ENCODE results near the gene DOK7. TPM values are rescaled to one million over a fixed set of nuclear protein-coding genes. Genes with fewer than 3 reads are reported as not detected.

DOK7 gene
- total and polyA plus RNA-seq, 8 donors, result 0.37 to 8.1 (median 4.3) TPM; not detected in 1

DNA sequence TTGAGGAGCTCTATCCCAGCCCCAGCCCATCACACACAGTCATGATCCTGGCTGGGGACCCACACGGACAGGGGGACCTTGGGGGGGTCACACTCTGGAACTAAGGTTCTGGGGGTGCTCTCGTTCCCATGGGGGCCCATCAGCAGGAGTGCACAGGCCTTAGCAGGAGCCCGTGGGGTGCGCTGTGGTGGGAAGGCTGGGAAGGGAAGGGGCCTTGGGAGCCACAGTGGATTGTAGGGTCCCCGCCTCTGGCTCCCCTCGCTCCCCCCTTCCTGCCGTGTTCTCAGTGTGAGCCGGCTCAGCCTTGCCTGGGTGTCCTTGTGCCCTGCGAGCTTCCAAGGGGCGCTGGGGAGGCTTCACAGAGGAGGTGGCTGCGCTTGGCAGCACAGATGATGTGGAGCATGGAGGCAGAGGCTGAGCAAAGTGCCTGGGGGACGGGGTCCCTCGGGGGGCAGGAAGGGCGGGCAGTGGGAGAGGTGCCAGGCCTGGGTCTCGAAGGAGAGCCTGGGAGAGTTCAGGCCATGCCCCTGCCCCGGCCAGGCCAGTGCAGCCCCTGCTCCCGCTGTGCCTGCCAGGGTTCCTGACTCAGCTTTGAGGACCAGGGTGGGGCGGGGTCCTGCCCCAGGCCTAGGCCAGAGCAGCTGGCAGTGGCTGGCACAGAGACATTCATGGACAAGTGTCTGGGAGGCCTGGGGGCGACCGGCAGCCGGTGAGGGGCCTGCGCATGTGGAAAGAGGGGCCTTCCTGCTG is 26.9 kb upstream of the DOK7 start:
- Histone ChIP-seq H3K4me3 (no peak overlapping the region), H3K27me3 (no peaks in the 10 kb centered on the region), H3K4me1 (peaks cover 0 to 13% (median 7%) of the 10 kb centered on the region in 4 donors), H3K9me3 (no peaks in the 10 kb centered on the region), H3K36me3 (peaks cover 0 to 25% (median 14%) of the 10 kb centered on the region in 4 donors), H3K27ac (peak overlapping the region in 1 of 5 donors; percentile 50)
- no peak for DNase-seq
- WGBS, 5 donors, result 80 to 87% (median 83%) methylated on average over 17 to 22 of the region's 22 CpGs
- intact Hi-C loops (cut with DNase I; ENCODE audit: low total_unique reads), result no loop called here
- TF ChIP-seq EP300 (IDR thresholded peaks at IDR 0.05) (no peak), POLR2AphosphoS5 (IDR thresholded peaks at IDR 0.05) (no peak), POLR2A (IDR thresholded peaks at IDR 0.05) (no peak)
- TF ChIP-seq, protein P1, sequence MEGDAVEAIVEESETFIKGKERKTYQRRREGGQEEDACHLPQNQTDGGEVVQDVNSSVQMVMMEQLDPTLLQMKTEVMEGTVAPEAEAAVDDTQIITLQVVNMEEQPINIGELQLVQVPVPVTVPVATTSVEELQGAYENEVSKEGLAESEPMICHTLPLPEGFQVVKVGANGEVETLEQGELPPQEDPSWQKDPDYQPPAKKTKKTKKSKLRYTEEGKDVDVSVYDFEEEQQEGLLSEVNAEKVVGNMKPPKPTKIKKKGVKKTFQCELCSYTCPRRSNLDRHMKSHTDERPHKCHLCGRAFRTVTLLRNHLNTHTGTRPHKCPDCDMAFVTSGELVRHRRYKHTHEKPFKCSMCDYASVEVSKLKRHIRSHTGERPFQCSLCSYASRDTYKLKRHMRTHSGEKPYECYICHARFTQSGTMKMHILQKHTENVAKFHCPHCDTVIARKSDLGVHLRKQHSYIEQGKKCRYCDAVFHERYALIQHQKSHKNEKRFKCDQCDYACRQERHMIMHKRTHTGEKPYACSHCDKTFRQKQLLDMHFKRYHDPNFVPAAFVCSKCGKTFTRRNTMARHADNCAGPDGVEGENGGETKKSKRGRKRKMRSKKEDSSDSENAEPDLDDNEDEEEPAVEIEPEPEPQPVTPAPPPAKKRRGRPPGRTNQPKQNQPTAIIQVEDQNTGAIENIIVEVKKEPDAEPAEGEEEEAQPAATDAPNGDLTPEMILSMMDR (IDR thresholded peaks at IDR 0.05), result no peak

DNA sequence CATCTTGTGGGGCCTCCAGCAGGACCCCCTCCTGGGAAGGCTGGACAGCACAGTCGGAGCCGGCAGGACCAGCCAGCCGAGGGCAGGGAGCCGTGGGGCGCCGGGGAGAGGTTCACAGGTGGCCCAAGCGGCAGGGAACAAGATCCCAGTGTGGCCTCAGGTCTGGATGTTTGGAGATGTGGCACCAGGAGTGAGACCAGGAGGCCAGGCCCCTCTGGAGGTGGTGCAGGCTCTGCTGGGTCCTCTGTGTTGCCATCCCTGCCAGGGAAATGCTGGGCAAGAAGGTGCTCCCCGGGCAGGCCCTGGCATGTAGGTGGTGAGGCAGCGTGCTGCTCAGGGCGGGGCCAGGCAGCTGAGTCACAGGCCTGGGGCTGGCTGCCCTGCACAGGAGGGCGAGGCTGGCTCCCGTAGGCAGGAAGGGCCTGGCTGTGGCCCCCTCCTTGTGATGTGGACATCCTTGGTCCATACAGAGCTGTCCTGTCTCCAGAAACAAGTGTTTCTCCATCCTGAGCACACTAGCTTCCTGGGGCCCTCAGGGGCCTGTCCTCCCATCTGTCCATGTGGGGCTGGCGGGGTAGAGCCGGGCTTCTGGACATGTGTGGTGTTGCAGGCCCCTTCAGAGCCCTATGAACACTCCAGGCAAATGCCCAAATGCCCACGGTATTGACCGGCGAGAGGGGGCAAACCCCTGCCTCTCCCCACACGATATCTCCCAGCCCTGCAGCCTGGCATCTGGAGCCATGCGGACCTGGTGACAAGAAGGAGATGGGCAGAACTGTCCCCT is 26.1 kb upstream of the DOK7 start:
- peak overlapping the region in 1 of 5 donors; percentile 50 for H3K27ac ChIP-seq
- H3K4me1 ChIP-seq, result peaks cover 0 to 13% (median 7%) of the 10 kb centered on the region in 4 donors
- no peaks in the 10 kb centered on the region for H3K27me3 ChIP-seq
- intact Hi-C loops (cut with DNase I; ENCODE audit: low total_unique reads), result no loop called here
- 64 to 93% (median 71%) methylated on average over 12 to 19 of the region's 19 CpGs for WGBS, 5 donors
- no peak overlapping the region for H3K4me3 ChIP-seq
- peaks cover 0 to 17% (median 7%) of the 10 kb centered on the region in 4 donors for H3K36me3 ChIP-seq
- DNase-seq, result peak; percentile 75 to 77
- H3K9me3 ChIP-seq, result no peaks in the 10 kb centered on the region
- TF ChIP-seq POLR2AphosphoS5 (IDR thresholded peaks at IDR 0.05), result peak in 1 of 3 donors; percentile 17
- TF ChIP-seq, protein P1 (IDR thresholded peaks at IDR 0.05), result no peak

DNA sequence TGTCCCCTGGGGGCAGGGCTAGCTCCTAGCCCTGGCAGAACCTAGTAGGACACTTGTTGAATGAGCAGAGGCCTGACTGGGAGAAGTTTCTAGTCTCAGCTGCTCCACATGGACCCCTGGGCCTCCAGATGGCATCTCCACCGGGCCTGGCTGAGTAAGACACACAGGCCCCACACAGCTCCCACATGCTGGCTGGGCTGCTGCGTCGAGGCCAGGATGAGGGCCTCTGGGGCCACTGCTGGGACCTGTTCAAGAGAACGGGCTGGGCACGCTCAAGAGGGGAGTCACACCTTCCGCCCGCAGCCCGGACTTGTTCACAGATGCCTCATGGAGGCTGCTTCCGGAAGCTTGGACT is 25.5 kb upstream of the DOK7 start:
- DNase-seq, result no peak

More for the DNA sequence above, 25.5 kb upstream of the DOK7 start:
- no peak overlapping the region for H3K27ac ChIP-seq
- H3K36me3 ChIP-seq, result peaks cover 0 to 11% (median 3%) of the 10 kb centered on the region in 4 donors
- no peak overlapping the region for H3K4me3 ChIP-seq
- peaks cover 0 to 13% (median 7%) of the 10 kb centered on the region in 4 donors for H3K4me1 ChIP-seq
- TF ChIP-seq EP300 (IDR thresholded peaks at IDR 0.05) (no peak), POLR2AphosphoS5 (IDR thresholded peaks at IDR 0.05) (no peak), POLR2A (IDR thresholded peaks at IDR 0.05) (no peak)
- TF ChIP-seq, protein P1 (IDR thresholded peaks at IDR 0.05), result no peak
- intact Hi-C loops (cut with DNase I; ENCODE audit: low total_unique reads), result no loop called here
- 80 to 99% (median 84%) methylated on average over 2 to 9 of the region's 9 CpGs for WGBS, 5 donors
- no peaks in the 10 kb centered on the region for H3K9me3 ChIP-seq
- H3K27me3 ChIP-seq, result no peaks in the 10 kb centered on the region
